ENCODE measurements around the gene SOAT1.

DNA sequence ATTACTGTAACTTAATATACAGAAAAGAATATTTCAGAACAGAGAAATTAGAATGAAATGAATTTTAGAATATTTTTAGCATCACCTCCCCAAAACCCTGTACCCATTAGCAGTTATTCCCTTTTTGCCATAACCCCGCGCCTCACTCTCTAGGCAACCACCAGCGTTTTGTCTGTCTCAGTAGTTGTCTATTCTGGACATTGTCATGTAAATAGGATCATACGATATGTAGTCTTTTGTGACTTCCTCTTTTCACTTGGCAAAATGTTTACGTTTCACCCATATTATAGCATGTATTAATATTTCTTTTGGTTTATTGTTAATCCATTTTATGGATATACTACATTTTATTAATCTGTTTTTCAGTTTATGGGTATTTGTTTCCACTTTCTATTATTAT lies 24.9 kb downstream of the SOAT1 start:
- TF ChIP-seq, protein P1, sequence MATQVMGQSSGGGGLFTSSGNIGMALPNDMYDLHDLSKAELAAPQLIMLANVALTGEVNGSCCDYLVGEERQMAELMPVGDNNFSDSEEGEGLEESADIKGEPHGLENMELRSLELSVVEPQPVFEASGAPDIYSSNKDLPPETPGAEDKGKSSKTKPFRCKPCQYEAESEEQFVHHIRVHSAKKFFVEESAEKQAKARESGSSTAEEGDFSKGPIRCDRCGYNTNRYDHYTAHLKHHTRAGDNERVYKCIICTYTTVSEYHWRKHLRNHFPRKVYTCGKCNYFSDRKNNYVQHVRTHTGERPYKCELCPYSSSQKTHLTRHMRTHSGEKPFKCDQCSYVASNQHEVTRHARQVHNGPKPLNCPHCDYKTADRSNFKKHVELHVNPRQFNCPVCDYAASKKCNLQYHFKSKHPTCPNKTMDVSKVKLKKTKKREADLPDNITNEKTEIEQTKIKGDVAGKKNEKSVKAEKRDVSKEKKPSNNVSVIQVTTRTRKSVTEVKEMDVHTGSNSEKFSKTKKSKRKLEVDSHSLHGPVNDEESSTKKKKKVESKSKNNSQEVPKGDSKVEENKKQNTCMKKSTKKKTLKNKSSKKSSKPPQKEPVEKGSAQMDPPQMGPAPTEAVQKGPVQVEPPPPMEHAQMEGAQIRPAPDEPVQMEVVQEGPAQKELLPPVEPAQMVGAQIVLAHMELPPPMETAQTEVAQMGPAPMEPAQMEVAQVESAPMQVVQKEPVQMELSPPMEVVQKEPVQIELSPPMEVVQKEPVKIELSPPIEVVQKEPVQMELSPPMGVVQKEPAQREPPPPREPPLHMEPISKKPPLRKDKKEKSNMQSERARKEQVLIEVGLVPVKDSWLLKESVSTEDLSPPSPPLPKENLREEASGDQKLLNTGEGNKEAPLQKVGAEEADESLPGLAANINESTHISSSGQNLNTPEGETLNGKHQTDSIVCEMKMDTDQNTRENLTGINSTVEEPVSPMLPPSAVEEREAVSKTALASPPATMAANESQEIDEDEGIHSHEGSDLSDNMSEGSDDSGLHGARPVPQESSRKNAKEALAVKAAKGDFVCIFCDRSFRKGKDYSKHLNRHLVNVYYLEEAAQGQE (IDR thresholded peaks at IDR 0.05; ENCODE audit: insufficient read depth in 1 of 2, low read depth in 2 of 2, low read length in 2 of 2): no peak
- TF ChIP-seq FOXP2 (optimal IDR thresholded peaks at IDR 0.05; ENCODE audit: borderline replicate concordance, extremely low read depth, extremely low read length, insufficient read depth): no peak
- no peak for TF ChIP-seq TAF1 (IDR thresholded peaks at IDR 0.05; ENCODE audit: borderline replicate concordance, insufficient read depth, low read length)
